IMR-90 (cell line): ENCODE measurements around the gene ILRUN.

Experiments used
- BHLHE40 ChIP-seq: fragments of 150-350 bp; IDR thresholded peaks from 2 replicates; pipeline ENCODE4 v1.6.1; 2016; ENCODE audit warnings: mild to moderate bottlenecking, low read depth, low read length
- POLR2A ChIP-seq: IDR thresholded peaks from 2 replicates; pipeline ENCODE4 v1.6.1; 2012; ENCODE audit warnings: mild to moderate bottlenecking, low read depth, low read length
- RFX5 ChIP-seq: IDR thresholded peaks from 2 replicates; pipeline ENCODE4 v1.8.0; 2012; ENCODE audit warnings: low read depth, mild to moderate bottlenecking, low read length, moderate library complexity
- TF ChIP-seq, protein P1 (sequence below): conservative IDR thresholded peaks from 2 replicates; pipeline ENCODE4 v1.5.1; 2012; ENCODE audit warnings: mild to moderate bottlenecking, low read depth, low read length, improper control_type of control experiment

DNA sequence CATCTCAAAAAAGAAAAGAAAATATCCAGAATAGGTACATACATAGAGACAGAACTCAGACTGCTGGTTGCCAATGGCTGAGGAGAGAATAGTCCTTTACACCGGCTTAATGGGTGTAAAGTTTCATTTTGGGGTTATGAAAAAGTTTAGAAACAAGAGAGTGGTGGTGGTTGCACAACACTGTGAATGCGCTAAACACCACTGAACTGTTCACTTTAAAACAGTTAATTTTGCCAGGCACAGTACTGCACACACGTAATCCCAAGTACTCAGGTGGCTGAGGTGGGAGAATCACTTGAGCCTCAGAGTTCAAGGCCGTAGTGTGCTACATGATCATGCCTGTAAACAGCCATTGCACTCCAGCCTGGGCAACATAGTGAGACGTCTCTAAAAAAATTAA is 7.6 kb downstream of the ILRUN start:
- TF ChIP-seq, protein P1, sequence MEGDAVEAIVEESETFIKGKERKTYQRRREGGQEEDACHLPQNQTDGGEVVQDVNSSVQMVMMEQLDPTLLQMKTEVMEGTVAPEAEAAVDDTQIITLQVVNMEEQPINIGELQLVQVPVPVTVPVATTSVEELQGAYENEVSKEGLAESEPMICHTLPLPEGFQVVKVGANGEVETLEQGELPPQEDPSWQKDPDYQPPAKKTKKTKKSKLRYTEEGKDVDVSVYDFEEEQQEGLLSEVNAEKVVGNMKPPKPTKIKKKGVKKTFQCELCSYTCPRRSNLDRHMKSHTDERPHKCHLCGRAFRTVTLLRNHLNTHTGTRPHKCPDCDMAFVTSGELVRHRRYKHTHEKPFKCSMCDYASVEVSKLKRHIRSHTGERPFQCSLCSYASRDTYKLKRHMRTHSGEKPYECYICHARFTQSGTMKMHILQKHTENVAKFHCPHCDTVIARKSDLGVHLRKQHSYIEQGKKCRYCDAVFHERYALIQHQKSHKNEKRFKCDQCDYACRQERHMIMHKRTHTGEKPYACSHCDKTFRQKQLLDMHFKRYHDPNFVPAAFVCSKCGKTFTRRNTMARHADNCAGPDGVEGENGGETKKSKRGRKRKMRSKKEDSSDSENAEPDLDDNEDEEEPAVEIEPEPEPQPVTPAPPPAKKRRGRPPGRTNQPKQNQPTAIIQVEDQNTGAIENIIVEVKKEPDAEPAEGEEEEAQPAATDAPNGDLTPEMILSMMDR = no peak
- TF ChIP-seq BHLHE40 (no peak), RFX5 (no peak), POLR2A (no peak)
